Tibial nerve (tissue), 3 donors: ENCODE results near the gene SEMA3C.

Experiments used
- CTCF ChIP-seq, 5 experiments: fragments of 200-600 bp in 3 of 5; fragments of 450-650 bp in 2 of 5; sonication (generic) in 3 of 5; IDR thresholded peaks; one replicate each; pipeline ENCODE4 v1.5.1; 2016 to 2019; ENCODE audit warnings: antibody characterized with exemption in 5 of 5, mild to moderate bottlenecking in 3 of 5, moderate library complexity in 2 of 5
- POLR2A ChIP-seq, 2 donors: fragments of 450-650 bp; IDR thresholded peaks; one replicate each; pipeline ENCODE4 v1.6.1; 2017; ENCODE audit warnings: antibody characterized with exemption in 2 of 2, mild to moderate bottlenecking in 2 of 2, moderate library complexity in 2 of 2

- TF ChIP-seq POLR2A (IDR thresholded peaks at IDR 0.05) (no peak), CTCF (IDR thresholded peaks at IDR 0.05) (no peak)
Observed at GRCh38 chr7:80946858-80947257, 28.0 kb upstream of the SEMA3C start.
